Stimulated activated CD4-positive, alpha-beta T cell treated with anti-CD3 and anti-CD28 coated beads, Interleukin-1b, Interleukin-23, amount 100 ng/mL, for 24 hours (primary cell): ENCODE results near the gene HSD17B14.
"Not testable (repeated sequence)": the region's sequence is repeated elsewhere in the genome, so short reads cannot be mapped to it uniquely, and the experiment has no call there.

Experiments used
- DNase-seq, 4 experiments: peaks; one replicate each; pipeline ENCODE4 v3.0.0-alpha.2; 2020; ENCODE audit warnings: low read depth in 4 of 4, low spot score in 1 of 4

The HSD17B14 gene

DNA sequence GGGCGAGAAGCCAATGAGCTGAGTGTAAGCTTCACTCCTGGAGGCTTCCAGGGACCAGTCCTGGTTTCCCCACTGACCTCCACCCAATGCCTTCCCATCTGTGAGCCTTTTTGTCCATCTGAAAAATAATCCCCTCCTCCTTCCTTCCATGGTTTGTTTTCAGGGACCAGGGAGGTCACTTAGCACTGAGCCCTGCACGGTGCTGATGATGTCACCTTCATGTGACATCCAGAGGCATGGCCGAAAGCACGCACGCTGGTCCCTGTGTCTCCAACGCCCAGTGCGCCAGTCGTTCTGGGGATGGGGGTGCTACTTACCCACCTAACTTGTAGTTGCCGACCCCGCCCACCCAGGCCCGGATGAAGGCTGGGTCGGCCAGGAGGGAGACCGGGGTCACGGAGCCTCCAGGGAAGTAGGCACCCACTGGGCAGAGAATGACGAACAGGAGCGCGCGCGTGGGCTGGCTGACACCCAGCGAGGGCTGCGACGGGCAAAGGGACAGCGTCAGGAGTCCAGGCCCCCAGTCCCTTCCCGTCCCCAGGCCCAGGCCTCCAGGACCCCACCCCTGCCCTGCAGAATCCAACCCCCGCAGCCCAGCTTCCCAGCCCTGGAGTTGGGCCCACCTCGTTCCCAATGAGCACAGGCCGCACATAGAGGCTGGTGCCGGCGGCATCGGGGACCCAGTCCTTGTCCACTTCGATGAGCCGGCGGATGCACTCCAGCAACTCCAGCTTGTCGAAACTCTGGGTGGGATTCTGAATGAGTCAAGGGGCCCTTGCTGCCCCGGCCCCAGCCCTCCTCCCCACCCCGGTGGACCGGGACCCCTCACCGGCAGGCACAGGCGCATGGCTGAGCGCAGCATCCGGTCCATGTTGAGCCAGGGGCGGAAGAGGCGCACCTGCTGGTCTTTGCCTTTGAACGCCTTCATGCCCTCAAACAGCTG, 36.7 kb downstream of the HSD17B14 start:
- no peak for DNase-seq

DNA sequence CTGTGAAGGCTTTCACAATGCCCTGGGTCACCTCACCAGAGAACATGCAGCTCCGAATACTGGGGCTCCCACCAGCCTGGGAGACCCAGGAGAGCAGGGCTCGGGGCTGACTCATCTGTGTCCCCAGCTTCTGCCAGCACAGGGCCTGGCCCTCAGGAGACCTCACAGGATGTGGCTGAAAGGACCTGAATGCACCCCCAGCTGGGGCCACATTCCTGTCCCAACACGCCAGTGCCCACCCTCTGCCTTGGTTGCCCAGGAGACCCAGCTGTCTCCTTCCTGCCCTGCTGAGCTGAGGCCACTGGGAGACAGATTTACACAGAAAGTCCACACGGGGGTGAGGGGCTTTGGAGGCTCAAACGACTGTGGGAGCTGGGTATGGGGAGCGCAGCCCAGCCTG, 37.4 kb downstream of the HSD17B14 start:
- no peak for DNase-seq

- no peak for DNase-seq
Measured at GRCh38 chr19:48797103-48797502, 39.2 kb downstream of the HSD17B14 start.

DNA sequence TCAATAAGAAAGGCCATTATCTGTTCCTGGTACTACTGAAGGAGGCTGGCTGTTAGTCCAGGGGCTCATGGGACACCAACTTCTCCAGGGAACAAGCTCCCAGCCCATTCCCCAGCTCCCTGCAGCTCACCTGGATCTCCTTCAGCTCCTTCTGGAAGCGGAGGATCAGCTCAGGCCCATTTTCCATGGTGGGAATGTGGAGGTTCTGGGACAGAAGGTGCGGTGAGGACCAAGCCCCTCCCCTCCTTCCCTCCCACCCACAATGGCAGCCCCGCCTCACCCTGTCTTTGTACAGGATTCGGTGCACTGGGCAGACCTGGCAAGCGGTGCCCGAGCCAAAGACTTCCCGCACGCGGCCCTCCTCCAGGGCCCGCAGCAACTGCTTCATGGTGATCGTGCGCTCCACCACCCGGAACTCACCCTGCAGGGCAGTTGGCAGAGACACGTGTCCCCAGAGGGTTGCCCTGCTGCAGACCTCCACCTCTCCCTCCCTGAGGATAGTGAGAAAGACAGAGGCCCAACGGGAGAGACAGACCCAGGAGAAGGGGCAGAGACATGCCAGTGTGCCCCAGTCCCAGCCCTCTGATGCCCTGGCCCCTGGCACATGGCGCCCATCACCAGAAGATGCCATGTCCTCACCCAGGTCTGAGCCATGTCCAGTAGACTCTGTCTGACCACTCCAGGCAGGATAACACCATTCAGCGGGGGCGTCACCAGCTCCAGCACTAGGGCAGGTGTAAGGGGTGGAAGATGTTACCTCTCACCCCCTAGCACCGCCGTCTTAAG, 39.8 kb downstream of the HSD17B14 start:
- DNase-seq, result no peak

DNA sequence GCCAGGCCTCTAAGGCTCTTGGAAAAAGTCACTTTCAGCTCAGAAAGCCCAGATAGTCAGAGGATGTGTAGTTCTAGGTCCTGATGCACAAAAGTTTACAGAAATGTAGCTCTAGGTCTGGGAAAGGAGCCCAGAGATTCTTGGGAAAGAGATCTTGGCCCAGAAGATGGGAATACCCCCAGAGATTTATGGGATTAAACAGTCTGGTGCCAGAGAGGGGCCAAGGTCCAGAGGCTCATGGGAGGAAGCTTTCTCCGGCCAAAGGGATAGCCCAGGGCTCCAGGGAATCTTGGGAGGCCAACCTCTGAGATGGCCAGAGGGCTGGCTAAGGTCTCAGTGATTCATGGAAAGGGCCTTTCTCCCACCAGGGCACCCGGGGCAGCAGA, 40.6 kb downstream of the HSD17B14 start:
- no peak for DNase-seq

DNA sequence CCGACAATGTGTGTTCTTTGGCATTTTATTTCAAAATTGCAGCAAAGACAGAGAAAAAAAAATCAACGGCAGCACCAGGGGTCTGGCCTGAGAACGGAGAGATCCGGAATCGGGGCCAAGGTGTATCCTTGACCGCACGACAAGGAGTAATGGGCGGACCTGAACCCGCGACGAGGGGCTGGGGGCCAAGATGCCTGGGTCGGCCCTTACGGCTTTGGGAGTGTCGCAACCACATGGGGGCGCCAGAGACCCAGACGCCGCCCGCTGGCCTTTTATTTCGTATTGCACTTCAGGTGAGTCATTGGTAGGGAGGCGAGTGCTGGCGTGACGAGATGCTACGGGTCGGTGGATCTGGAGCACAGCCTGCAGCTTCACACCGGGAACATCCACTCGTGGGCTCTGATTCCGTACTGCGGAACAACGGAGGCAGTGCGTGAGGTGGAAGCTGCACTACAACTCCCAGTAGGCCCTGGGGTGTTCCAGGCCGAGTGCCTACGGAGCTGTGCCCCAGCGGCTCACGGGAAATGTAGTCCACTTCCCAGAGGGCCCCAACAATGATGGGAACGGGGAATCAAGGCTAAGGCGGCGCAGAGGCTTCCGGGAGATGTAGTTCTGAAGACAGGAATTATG, 41.1 kb downstream of the HSD17B14 start:
- DNase-seq, result peak; percentile 59 to 74 (median 68)

GRCh38 chr19:48794291-48794690, 42.0 kb downstream of the HSD17B14 start:
- DNase-seq, result no peak

- no peak for DNase-seq
Measured at GRCh38 chr19:48793271-48793670, 43.0 kb downstream of the HSD17B14 start.

DNA sequence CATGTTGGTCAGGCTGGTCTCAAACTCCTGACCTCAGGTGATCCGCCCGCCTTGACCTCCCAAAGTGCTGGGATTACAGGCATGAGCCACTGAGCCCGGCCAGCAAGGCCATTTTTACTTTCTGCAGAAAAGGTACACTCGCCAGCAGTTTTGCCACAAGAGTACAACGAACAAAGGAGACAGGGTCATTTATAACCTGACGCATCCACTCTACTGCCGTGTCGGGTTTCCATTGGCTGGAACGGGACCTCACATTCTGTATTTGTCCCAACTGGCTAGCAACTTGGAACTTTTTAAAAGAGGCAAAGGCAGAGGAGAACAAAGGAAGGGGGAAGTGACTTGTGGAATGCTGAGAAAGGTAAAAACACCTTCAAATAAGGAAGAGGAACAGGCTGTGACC, 49.0 kb downstream of the HSD17B14 start:
- DNase-seq, result not testable (repeated sequence)

DNA sequence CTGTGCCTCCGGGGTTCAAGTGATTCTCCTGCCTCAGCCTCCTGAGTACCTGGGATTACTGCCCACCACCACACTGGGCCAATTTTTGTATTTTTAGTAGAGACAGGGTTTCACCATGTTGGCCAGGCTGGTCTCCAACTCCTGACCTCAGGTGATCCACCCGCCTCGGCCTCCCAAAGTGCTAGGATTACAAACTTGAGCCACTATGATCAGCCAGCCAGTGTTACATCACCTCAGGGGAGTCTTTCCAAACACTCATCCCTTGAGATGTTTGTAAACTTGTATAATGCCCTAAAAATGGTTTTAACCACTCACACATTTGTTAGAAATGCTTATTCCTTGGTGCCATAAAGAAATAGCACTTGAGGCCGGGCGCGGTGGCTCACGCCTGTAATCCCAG, 49.9 kb downstream of the HSD17B14 start:
- DNase-seq, result not testable (repeated sequence)

- no peak for DNase-seq
Measured at GRCh38 chr19:48784527-48784926, 51.8 kb downstream of the HSD17B14 start.

DNA sequence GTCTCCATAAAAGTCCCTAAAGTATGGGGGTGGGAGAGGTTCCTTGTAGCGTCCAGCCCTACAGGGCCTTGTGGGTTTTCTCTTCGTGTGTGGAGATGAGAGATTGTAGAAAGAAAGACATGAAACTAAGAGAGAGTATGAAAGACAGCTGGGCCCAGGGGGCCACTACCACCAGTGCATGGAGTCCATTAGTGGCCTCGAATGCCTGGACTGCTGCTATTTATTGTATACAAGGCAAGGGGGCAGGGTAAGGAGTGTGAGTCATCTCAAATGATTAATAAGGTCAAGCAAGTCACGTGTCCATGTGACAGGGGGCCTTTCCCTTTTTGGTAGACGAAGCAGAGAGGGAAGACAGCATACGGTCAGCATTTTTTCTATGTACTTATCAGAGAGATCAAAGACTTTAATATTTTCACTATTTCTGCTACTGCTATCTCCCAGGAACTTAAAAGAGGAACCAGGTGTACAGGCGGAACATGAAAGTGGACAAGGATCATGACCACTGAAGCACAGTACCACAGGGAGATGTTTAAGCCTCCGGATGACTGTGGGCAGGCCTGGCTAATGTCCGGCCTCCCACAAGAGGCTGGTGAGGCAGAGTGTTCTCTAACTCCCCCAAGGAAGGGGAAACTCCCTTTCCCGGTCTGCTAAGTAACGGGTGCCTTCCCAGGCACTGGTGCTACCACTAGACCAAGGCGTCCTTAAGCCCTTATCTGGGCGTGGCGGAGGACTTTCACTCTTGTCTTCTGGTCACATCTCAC, 55.5 kb downstream of the HSD17B14 start:
- DNase-seq, result no peak

- no peak for DNase-seq
Measured at GRCh38 chr19:48779636-48780035, 56.7 kb downstream of the HSD17B14 start.

- no peak for DNase-seq
Measured at GRCh38 chr19:48777720-48778119, 58.6 kb downstream of the HSD17B14 start.

GRCh38 chr19:48777139-48777538, 59.2 kb downstream of the HSD17B14 start:
- DNase-seq, result no peak

DNA sequence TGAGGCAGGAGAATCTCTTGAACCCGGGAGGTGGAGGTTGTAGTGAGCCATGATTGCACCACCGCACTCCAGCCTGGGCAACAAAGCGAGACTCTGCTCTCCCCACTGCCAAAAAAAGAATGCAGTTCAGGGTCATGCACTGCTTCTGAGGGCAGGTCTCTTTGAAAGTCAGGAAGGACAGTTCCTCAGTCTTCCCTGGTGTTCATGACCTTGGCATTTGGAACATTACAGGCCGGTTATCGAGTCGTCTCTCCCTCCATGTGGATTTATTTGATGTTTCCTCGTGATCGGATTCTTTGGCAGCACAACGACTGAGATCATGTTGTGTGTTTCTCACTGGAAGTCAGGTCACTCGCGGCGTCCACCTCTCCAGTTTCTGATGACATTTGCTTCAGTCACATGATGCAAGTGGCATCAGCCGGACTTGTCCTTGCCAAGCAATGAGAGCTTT, 63.8 kb downstream of the HSD17B14 start:
- DNase-seq, result no peak

DNA sequence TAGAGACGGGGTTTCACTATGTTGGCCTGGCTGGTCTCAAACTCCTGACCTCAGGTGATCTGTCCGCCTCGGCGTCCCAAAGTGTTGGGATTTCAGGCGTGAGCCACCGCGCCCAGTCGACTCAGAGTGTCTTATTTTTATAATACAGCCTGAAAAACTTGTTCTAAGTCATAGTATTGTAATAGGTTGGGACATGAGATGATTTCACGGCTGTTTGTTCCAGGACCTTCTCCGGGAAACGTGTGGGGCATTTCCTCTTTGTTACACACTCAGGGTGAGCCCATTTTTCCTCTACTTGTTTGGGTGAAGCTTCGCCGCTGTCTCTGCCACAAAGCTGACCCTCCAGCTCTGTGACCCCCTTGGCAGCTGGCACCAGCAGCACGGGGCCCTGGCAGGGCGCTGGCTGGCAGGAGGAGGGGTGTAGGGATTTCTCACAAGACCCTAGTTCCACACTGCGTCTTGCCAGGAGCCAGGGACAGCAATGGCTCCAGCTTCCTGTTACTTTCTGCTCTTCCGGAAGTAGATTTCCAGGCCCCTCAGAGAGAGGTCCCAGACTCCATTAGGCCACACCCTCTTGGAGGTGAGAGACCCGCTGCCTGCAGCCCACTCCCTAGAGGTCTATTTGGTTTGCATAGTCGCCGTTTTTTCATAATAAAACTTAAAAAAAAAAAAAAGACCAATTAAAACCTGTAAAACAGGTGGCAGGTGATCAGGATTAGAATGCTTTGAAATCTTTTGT, 65.4 kb downstream of the HSD17B14 start:
- DNase-seq, result no peak

DNA sequence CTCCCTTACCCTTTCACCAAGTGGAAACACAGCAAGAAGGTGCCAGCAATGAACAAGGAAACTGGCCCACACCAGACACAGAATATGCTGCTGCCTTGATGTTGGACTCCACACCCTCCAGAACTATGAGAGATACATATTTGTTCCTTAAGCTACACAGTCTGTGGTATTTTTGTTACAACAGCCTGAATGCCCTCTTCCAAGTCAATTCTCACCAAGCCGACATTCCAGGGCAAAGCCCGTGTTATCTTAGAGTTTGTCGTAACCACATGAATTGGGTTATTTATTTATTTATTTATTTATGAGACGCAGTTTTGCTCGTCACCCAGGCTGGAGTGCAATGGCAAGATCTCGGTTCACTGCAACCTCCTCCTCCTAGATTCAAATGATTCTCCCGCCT, 66.0 kb downstream of the HSD17B14 start:
- DNase-seq, result no peak

GRCh38 chr19:48768994-48769713, 67.1 kb downstream of the HSD17B14 start:
- no peak for DNase-seq
